ENCODE results near the gene TSBP1.
"Not testable (repeated sequence)": the region's sequence is repeated elsewhere in the genome, so short reads cannot be mapped to it uniquely, and the experiment has no call there.

The TSBP1 gene

DNA sequence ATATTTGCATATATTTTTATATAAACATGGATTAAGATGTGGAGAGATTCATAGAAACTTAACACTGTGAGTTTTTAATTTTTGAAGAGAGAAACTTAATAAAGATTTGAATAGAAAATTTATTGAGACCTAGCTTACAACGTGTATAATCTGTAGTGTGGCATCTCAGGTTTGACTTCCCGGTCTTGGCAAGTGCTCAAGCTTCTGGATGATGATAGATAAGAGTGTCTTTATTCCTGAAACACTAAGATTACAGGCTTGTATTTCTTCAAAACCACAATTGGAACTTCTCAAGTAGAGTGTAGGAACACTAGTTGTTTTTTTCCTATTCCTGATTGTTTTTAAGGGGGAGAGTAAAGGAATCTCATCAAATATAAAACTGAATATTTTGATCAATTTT, 83.3 kb downstream of the TSBP1 start:
- no peak overlapping the region for H3K27ac Mint-ChIP-seq
- peaks cover 44% of the 10 kb centered on the region for H3K27me3 Mint-ChIP-seq
- DNase-seq: no peak
- no peaks in the 10 kb centered on the region for H3K9me3 Mint-ChIP-seq
- no peak overlapping the region for H3K4me3 Mint-ChIP-seq
- no peaks in the 10 kb centered on the region for H3K4me1 Mint-ChIP-seq (ENCODE audit: low read depth)
- no peaks in the 10 kb centered on the region for H3K36me3 Mint-ChIP-seq (ENCODE audit: low read depth)

DNA sequence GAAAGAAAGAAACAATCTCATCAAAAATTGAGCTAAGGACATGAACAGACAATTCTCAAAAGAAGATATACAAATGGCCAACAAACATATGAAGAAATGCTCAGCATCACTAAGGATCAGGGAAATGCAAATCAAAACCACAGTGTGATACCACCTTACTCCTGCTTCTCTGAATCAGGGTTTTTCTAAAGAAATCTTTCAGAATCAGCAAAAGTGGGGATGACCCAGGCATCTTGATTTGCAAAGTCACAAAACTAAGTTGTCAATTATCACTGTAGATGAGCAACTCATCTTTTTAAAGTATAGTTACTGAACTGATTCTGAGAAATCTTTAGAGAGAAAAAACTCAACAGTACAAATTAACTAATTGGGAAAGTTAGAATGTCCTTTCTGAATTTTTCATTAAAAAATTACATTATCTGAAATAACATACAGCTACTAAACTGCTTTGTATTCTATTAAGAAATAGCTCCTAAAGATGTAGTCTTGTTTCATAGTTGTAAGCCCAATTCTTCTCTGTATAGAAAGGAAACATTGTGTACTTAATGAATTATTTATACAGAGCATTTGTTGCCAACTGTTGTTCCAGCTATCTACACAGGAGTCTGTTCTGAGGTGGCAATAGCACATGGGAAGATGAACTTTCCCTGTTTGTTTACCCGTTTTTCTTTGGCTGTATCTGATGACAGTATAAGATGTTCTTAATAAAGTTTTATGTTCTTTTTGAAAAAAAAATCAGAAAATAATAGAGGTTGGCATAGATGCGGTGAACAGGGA, 97.7 kb downstream of the TSBP1 start:
- H3K9me3 Mint-ChIP-seq; H3K27ac Mint-ChIP-seq; DNase-seq; H3K4me3 Mint-ChIP-seq; H3K36me3 Mint-ChIP-seq (ENCODE audit: low read depth): not testable (repeated sequence)
- peaks cover 16% of the 10 kb centered on the region for H3K4me1 Mint-ChIP-seq (ENCODE audit: low read depth)
- peaks cover 11% of the 10 kb centered on the region for H3K27me3 Mint-ChIP-seq

DNA sequence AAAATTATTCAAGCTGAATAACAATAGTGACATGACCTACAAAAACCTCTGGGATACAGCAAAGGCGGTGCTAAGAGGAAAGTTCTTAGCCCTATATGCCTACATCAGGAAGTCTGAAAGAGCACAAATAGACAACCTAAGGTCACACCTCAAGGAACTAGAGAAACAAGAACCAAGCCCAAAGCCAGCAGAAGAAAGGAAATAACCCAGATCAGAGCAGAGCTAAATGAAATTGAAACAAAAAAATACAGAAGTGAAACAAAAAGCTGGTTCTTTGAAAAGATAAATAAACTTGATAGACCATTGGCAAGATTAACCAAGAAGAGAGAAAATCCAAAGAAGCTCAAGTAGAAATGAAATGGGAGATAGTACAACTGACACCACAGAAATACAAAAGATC, 100.3 kb downstream of the TSBP1 start:
- no peak overlapping the region for H3K27ac Mint-ChIP-seq
- H3K36me3 Mint-ChIP-seq (ENCODE audit: low read depth): no peaks in the 10 kb centered on the region
- H3K4me1 Mint-ChIP-seq (ENCODE audit: low read depth): peaks cover 16% of the 10 kb centered on the region
- H3K9me3 Mint-ChIP-seq: no peaks in the 10 kb centered on the region
- no peak for DNase-seq
- H3K27me3 Mint-ChIP-seq: peaks cover 5% of the 10 kb centered on the region
- H3K4me3 Mint-ChIP-seq: no peak overlapping the region

DNA sequence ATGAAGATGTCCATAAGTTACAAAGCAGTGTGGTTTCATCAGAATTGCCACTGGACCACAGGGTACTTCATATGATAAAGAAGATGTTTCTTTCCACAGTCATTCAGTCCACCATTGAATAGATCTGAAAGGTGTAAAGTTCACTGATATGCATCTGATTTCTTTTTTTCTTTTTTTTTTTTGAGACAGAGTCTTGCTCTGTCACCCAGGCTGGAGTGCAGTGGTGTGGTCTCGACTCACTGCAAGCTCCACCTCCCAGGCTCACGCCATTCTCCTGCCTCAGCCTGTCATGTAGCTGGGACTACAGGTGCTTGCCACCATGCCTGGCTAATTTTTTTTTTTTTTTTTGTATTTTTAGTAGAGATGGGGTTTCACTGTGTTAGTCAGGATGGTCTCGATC, 103.2 kb downstream of the TSBP1 start:
- H3K27me3 Mint-ChIP-seq; DNase-seq; H3K4me3 Mint-ChIP-seq; H3K27ac Mint-ChIP-seq; H3K9me3 Mint-ChIP-seq; H3K36me3 Mint-ChIP-seq (ENCODE audit: low read depth): not testable (repeated sequence)
- H3K4me1 Mint-ChIP-seq (ENCODE audit: low read depth): peaks cover 13% of the 10 kb centered on the region

DNA sequence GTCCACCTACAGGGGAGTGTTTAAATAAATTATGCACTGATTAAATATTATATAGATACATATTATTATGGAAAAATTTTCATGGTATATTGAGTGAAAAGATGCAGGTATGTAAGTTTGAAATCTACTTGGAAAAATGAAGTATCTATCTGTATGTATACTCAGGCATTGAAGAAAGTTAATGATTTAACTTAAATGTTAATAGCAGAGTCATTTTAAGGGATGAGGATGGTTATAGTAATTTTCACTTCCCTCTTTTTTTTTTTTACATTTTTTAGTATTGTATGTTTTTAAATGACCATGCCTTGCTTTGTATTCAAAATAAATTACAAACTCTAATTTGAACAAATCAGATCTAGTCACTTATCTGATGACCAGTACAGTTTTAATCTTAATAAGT, 104.7 kb downstream of the TSBP1 start:
- H3K27me3 Mint-ChIP-seq: peaks cover 11% of the 10 kb centered on the region
- no peak overlapping the region for H3K4me3 Mint-ChIP-seq
- H3K36me3 Mint-ChIP-seq (ENCODE audit: low read depth): no peaks in the 10 kb centered on the region
- H3K4me1 Mint-ChIP-seq (ENCODE audit: low read depth): peaks cover 11% of the 10 kb centered on the region
- no peaks in the 10 kb centered on the region for H3K9me3 Mint-ChIP-seq
- DNase-seq: no peak
- no peak overlapping the region for H3K27ac Mint-ChIP-seq

DNA sequence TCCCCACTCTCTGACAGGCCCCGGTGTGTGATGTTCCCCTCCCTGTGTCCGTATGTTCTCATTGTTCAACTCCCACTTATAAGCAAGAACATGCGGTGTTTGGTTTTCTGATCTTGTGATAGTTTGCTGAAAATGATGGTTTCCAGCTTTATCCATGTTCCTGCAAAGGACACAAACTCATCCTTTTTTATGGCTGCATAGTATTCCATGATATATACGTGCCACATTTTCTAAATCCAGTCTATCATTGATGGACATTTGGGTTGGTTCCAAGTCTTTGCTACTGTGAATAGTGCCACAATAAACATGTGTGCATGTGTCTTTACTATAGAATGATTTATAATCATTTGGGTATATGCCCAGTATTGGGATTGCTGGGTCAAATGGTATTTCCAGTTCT, 114.4 kb downstream of the TSBP1 start:
- not testable (repeated sequence) for H3K4me3 Mint-ChIP-seq; H3K9me3 Mint-ChIP-seq; H3K36me3 Mint-ChIP-seq (ENCODE audit: low read depth); DNase-seq; H3K27me3 Mint-ChIP-seq; H3K27ac Mint-ChIP-seq
- peaks cover 25% of the 10 kb centered on the region for H3K4me1 Mint-ChIP-seq (ENCODE audit: low read depth)

DNA sequence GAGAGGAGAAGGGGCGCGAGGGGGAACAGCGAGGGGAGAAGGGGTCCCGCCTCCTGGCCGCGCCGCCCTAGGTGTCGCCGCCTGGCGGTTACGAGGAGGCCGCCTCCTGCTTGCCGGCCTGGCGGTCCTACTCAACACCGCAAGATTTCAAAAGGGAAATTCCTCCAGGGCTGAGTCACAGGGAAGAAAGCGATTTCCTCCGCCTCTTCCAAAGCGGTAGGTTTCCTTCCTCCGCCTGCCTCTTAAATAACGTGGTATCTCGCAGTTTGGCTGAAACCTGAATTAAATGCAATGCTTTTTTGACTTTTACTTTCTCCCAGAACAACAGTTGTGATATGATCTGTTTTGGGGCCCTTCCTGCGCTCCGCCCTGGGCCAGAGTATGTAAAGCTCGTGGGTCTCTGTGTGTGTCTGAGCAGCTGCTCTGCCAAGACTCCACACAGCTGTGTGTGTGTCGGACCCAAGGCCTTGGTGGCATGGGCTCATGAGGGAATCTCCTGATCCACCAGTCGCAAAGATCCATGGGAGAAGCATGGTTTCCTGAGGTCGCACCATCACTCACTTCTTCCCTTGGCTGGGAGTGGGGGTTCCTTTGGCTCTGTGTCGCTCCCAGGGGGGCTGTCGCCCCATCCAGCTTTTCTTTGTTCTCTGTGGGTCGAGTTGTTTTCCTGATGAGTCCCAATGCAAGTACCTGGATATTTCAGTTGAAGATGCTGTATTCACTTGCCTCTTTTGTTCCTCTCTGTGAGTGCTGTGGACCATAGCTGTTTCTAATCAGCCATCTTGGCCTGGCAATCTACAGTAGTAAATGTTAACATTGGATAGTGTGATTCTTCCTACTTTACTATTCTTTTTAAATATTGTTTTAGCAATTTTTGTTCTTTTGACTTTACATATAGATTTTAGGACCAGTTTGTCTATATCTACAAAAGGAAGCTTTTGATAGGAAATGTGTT, 116.2 kb downstream of the TSBP1 start:
- Mint-ChIP-seq H3K27ac (peak overlapping the region; percentile 82), H3K36me3 (ENCODE audit: low read depth) (no peaks in the 10 kb centered on the region), H3K4me1 (ENCODE audit: low read depth) (peaks cover 33% of the 10 kb centered on the region), H3K27me3 (no peaks in the 10 kb centered on the region), H3K9me3 (no peaks in the 10 kb centered on the region), H3K4me3 (peak overlapping the region; percentile 49)
- peak; percentile 75 for DNase-seq

DNA sequence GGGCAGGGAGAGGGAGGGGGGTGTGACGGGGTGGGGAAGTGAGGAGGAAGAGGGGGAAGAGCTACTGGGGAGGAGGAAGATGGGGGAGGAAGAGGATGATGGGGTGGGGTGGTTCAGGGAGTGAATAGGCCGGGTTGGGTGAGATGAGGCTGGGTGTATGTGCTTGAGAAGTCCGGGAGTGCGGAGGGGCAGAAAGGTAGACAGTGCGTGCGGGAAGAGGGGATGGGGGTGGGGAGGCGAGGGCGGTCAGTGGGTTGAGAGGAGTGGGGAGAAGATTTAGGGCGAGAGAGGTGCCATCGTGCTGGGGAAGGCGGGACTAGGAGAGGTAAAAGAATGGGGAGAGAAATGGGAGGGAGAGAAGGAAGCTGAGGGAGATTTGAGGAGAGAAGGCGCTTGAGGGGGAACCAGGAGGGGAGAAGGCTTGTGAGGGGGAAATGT, 116.9 kb downstream of the TSBP1 start:
- H3K36me3 Mint-ChIP-seq (ENCODE audit: low read depth): no peaks in the 10 kb centered on the region
- H3K4me3 Mint-ChIP-seq: no peak overlapping the region
- H3K4me1 Mint-ChIP-seq (ENCODE audit: low read depth): peaks cover 33% of the 10 kb centered on the region
- H3K9me3 Mint-ChIP-seq: no peaks in the 10 kb centered on the region
- no peak overlapping the region for H3K27ac Mint-ChIP-seq
- H3K27me3 Mint-ChIP-seq: no peaks in the 10 kb centered on the region
- DNase-seq: no peak

DNA sequence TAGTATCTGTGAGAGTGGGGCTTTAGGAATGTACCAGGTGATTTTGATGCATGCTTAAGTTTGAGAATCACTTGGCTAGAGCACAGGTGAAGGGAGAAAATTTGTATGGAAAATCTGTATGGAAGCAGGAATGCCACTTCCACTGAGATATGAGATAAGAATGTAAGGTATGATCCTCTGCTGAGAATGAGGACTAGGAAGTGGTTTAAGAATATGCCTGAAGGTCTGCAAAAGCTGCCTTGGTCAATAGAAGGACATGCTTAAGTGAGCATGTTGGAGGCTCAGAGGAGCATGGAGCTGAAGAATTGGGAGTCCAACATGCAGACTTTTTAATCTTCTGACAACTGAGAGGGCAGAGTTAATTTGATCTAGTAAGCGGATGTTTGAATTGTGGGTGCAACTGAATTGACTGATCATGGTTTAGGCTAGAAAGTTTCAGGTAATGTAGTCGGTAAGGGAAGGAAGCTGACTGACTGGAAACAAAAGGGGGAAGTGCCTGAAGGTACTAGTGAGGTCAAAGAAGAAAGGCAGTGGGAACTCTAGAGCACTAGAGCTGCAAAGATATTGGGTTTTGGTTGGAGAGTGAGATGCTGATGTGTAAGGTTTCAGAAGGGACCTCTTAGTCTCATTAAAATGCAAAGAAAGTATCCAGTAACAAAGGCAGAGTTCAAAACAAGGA, 119.2 kb downstream of the TSBP1 start:
- no peak for DNase-seq
- H3K27ac Mint-ChIP-seq: peak overlapping the region; percentile 38
- H3K27me3 Mint-ChIP-seq: no peaks in the 10 kb centered on the region
- no peak overlapping the region for H3K4me3 Mint-ChIP-seq
- H3K4me1 Mint-ChIP-seq (ENCODE audit: low read depth): peaks cover 33% of the 10 kb centered on the region
- no peaks in the 10 kb centered on the region for H3K36me3 Mint-ChIP-seq (ENCODE audit: low read depth)
- H3K9me3 Mint-ChIP-seq: no peaks in the 10 kb centered on the region

DNA sequence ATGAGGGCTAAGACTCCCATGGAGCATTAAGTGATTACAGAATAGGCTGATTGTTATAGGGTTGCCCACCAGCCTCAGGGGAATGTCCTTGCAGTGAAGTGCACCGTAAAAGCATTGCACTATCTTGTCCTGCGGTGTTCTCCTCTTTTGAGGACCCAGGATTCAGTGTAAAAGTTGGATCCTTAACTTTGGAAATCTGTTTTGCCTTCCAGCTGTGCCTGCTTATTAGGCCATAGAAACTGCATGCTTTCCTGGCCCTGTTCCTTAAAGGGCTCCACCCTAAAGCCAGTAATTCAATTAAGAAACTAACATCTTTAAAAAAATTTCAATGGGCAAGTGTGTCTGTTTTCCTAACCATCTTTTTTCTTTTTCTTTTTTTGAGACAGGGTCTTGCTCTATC, 122.4 kb downstream of the TSBP1 start:
- Mint-ChIP-seq H3K9me3 (no peaks in the 10 kb centered on the region), H3K27ac (no peak overlapping the region), H3K4me3 (no peak overlapping the region), H3K36me3 (ENCODE audit: low read depth) (no peaks in the 10 kb centered on the region), H3K27me3 (no peaks in the 10 kb centered on the region), H3K4me1 (ENCODE audit: low read depth) (peaks cover 28% of the 10 kb centered on the region)
- DNase-seq: no peak

DNA sequence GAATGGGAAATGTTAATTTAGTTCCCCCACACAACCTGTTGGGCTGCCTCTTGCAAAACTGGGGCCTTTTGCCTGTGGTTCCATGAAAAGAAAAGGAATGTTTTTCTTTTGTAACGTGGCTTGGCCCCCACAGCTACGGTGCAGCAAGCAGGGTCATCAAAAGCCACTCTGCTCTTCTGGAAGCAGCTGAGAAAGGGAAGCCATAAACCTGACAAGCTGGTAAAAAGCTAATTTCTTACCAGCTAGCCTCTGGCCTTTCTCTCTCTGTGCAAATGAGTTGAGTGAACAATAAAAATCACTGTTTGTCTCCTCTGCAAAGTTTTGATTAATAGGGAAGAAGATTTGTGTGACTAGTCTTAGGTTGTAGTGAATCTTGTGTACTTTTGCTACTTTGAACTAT, 124.3 kb downstream of the TSBP1 start:
- H3K9me3 Mint-ChIP-seq: no peaks in the 10 kb centered on the region
- H3K27me3 Mint-ChIP-seq: no peaks in the 10 kb centered on the region
- no peaks in the 10 kb centered on the region for H3K36me3 Mint-ChIP-seq (ENCODE audit: low read depth)
- DNase-seq: no peak
- H3K4me3 Mint-ChIP-seq: no peak overlapping the region
- no peak overlapping the region for H3K27ac Mint-ChIP-seq
- peaks cover 17% of the 10 kb centered on the region for H3K4me1 Mint-ChIP-seq (ENCODE audit: low read depth)

DNA sequence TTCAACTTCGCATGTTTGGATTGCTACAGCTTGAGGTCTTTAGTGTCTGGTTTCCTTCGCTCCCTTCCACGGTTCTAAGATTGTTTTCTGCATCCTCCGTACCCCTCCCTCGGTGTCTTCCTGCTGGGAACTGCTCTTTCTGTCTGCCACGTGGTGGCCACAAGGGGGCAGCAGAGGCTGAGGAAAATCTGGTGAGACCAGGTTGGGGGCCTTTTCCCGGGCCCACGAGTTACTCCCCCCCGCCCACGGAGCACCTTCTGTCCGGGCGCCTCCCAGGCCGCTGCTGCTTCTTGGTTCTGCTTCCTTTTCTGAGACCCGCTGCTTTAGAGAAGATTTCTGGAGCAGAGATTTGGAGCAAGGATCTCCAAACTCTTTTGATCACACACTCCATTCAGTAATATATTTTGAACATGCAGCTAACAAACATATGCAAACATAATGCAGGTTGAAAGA, 126.7 kb downstream of the TSBP1 start:
- Mint-ChIP-seq H3K27me3 (no peaks in the 10 kb centered on the region), H3K4me3 (peak overlapping the region; percentile 28), H3K4me1 (ENCODE audit: low read depth) (peaks cover 25% of the 10 kb centered on the region), H3K9me3 (no peaks in the 10 kb centered on the region), H3K36me3 (ENCODE audit: low read depth) (no peaks in the 10 kb centered on the region), H3K27ac (peak overlapping the region; percentile 24)
- peak; percentile 81 for DNase-seq

DNA sequence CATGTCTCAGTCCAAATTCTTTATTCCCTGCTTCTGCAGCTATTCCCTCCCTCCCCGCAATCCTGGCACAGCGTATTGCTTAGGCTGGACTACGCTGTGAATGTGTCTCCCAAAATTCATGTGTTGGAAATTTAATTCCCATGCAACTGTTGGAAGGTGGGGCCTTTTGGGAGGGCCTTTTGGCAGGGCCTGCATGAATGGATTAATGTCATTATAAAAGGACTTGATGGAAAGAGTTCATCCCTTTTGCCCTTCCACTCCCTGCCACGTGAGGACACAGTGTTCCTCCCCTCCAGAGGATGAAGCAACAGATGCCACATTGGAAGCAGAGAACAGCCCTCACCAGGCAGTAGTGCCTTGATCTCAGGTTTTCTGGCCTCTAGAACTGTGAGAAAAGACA, 127.4 kb downstream of the TSBP1 start:
- Mint-ChIP-seq H3K4me3 (no peak overlapping the region), H3K9me3 (no peaks in the 10 kb centered on the region), H3K4me1 (ENCODE audit: low read depth) (peaks cover 25% of the 10 kb centered on the region), H3K36me3 (ENCODE audit: low read depth) (no peaks in the 10 kb centered on the region), H3K27ac (no peak overlapping the region), H3K27me3 (no peaks in the 10 kb centered on the region)
- DNase-seq: no peak
